GM10266 (cell line): Measurements from ENCODE around the gene CDK2AP2.

ENCODE experiments used
- DNase-seq: peaks from one replicate; pipeline ENCODE4 v3.0.0; 2012; ENCODE audit errors: extremely low spot score
- TF ChIP-seq, protein P1 (sequence below): IDR thresholded peaks from 2 replicates; pipeline ENCODE4 v1.5.1; 2012; ENCODE audit warnings: mild to moderate bottlenecking, low read depth; ENCODE audit not compliant: control insufficient read depth, insufficient read depth; ENCODE audit errors: missing control alignments

CDK2AP2 gene

DNA sequence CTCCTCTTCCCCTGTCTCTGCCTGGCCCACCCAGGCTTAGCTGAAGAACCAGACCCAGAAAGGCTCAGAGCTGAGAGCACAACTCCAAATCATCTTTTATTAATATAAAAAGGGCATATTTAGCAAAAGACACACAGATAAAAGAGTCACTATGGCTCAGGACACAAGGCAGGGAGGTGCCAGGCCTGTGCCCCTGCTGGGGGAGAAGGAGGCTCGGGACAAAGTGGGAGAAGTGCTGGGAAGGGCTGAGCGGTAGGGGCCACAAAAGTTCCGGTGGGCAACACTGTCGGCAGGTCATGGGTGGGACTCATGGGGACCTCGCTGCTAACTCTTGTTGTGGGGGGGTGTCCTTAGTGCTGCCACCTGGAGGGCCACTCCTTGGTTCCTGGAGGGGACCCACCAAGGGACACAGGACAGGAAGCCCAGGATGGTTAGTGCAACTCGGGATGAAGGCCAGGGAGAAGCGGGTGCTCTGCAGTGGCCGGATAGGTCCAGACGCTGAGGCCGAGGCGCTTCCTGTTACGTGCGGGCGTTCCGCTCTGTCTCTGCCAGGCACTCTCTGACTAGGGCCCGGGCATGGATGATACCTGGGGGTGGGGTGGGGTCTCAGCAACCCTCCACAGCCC is 1.4 kb downstream of the CDK2AP2 start:
- no peak for DNase-seq
- TF ChIP-seq, protein P1, sequence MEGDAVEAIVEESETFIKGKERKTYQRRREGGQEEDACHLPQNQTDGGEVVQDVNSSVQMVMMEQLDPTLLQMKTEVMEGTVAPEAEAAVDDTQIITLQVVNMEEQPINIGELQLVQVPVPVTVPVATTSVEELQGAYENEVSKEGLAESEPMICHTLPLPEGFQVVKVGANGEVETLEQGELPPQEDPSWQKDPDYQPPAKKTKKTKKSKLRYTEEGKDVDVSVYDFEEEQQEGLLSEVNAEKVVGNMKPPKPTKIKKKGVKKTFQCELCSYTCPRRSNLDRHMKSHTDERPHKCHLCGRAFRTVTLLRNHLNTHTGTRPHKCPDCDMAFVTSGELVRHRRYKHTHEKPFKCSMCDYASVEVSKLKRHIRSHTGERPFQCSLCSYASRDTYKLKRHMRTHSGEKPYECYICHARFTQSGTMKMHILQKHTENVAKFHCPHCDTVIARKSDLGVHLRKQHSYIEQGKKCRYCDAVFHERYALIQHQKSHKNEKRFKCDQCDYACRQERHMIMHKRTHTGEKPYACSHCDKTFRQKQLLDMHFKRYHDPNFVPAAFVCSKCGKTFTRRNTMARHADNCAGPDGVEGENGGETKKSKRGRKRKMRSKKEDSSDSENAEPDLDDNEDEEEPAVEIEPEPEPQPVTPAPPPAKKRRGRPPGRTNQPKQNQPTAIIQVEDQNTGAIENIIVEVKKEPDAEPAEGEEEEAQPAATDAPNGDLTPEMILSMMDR = no peak

DNA sequence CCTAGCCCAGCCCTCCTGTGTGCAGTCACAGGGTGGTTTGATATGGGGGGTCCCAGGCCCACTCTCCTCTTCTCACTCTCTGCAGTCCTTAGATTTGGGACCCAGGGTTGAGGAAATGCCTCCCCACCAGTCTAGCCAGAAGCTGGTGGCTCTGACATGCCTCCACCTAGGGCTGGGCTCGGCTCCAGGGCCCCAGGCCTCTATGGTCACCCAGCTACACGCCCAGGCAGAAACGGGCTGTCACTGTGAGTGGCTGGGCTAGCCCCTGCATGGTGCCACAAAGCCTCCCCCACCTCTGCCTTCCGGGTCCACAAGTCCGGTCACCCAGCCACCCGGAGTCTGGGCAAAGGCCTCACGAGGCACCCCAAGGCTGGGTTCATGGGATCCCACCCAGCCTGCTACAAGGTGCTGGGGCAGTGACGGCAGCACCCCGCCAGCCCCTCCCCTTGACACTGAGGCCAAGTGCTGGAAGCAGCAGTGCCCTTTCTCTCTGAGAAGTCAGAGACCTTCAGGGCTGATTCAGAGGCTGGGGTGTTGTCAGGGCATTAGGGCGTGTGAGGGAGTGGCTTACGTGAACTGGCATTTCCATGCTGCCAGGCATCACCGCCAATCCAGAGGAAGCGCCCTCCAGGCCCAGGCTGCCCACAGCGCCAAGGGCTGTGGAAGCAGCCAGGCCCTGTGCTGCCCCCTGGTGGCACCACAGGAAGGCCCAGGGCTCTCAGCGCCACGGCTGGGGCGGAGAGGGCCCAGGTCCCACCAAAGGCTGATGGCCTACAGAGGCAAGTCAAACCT is 2.2 kb downstream of the CDK2AP2 start:
- TF ChIP-seq, protein P1 = peak; percentile 98
- DNase-seq = peak; percentile 89

DNA sequence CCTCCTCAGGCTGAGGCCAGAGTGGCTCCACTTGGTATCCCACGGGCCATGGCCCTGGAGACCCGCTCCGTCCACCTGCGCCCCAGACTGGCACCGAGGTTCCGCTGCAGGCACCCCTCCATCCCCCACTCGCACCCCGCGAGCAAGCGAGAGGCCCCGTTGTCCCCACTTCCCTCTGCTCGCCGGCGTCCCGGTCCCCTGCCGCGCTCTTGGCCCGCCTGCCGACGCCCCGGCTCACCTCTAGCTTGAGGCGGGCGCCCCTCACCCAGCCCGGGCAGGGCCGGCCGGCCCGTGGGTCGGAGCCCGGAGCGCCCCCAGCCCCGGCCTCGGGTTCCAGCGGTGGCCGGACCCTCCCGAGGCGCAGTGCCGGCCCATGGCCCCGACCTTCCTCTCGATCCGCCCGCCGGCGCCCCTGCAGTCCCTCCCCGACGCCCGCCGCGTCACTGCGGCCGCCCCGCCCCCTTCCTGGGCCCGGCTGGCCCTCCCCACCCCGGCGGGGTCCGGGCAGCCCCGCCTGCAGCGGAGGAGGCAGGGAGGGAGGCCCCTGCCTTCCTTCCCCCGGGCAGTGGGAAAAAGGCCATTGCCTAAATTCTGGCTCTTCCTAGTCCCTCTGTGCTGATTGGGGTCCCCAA is 2.9 kb downstream of the CDK2AP2 start, which contains the start of gene PITPNM1:
Gene PITPNM1, minus strand, starts transcription at position 414 of the 632 bp plus-strand sequence. CDS start 1,183 bp downstream, outside the sequence.
- peak; percentile 95 for DNase-seq
- TF ChIP-seq, protein P1 = no peak

DNA sequence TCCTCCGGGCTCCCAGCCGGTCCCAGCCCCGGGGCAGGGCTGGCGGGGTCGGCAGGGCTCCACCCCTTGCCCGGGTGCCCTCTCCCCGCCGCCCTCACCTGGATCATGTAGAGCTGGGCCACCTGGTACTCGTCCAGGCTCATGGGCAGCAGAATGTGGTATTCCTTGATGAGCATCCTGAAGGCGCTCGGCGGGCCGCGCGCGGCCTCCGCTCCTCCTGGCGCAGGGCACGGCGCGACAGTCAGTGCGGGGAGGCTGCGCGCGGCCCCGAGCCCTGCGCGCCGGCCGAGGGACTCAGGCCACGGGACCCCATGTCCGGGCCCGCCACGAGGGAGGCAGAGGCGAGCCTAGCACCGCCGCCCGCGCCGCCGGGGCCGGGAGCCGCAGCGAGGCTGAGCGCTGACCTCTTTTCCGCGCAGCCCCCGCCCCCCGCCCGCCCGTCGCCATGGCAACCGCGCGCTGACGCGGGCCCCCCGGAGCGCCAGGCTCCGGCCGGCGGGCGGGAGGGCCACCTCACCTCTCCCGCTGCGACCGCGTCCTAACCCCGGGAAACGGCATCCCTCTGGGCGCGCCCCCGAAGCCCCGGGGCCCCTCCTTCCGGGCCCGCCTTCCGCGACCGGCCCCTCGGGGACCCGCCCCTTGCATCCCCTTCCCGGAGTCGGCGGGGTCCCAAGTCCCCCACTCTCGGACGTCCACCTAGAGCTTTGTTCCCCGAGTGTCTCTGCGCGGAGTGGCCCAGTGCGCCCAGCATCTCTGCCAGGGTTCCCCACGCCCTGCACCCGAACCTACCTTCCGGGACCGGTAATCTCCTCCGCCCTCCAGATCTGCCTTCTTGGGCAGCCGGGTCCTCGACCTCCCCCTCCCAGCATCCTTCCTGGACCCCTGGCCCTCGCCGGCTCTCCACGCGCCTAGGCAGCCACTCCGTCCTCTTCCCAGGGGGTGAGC is 3.7 kb downstream of the CDK2AP2 start:
- peak; percentile 78 for DNase-seq
- TF ChIP-seq, protein P1 = no peak

DNA sequence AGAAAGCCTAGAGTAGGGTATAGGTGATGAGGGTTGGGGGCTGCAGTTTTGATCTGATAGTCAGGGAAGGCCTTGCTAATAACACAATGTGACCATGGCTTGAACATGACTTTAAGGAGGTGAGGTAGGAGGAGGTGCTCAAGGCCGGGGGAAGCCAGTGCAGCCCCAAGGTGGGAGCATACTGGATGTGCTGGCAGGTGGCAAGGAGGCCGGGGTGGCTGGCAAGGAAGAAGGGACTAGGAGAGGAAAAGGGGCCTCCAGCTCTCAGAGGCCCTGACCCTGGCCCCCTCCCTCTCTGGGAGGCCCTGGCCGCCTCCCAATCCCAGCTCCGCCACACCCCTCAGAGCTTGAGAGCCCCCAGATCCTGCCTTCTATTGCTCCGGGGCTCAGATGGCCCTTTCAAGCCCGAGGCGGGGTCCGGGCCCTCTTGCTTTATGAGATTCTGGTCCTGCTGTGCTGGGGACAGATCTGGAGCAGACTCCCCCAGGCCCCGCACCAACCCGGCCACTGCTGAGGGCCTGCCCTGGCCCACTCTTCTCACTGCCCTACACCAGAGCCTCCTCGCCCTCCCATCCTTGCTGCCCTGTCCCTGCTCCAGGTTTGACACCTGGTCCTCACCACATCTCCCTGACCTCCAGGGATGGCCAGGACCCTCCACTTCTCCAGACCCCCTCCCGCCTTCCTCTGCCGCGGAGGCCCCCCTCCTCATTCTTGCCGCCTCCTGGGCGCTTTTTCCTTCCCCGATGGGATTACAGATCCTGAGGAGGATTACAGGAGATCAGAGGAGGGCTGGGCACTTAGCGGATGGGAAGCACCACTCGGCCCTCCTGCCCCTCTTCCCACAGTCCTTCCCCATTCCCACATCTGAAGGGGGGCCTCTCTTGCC is 4.6 kb downstream of the CDK2AP2 start:
- no peak for DNase-seq
- TF ChIP-seq, protein P1 = no peak

DNA sequence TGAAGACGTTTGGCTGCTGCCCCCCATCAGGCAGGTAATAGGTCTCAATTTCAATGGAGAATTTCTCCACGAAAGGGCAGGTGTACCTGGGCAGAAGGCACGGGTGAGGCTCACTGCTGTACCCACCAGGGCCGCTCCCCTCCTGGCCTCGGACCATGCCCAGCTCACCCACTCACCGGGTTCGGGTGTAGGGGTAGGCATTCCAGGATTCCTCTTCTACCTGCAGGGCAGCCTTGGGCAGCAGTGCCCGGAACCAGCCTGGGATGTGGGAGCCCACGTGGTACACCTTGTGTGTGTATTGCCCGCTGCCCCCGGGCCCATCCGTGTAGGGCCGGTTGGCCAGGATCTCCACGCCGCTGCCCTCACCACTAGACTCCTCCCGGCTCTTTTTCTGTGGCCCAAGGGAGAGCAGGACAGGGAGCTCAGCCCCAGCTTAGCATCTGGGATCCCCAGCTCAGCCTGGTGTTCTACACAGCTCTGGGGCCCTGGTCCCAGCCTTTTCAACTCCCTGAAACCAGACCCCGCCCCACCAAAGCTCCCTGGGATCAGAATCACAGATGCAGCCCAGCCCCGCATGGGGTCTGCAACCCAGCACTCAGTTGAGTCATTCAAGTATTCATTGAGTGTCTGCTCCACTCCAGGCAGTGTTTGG is 5.5 kb downstream of the CDK2AP2 start:
- TF ChIP-seq, protein P1 = no peak
- DNase-seq = no peak
